ENCODE results near the gene IPP.
"Not testable (repeated sequence)": the region's sequence is repeated elsewhere in the genome, so short reads cannot be mapped to it uniquely, and the experiment has no call there.

The IPP gene

GRCh38 chr1:45739137-45739536, 11.3 kb downstream of the IPP start:
- DNase-seq: no peak

DNA sequence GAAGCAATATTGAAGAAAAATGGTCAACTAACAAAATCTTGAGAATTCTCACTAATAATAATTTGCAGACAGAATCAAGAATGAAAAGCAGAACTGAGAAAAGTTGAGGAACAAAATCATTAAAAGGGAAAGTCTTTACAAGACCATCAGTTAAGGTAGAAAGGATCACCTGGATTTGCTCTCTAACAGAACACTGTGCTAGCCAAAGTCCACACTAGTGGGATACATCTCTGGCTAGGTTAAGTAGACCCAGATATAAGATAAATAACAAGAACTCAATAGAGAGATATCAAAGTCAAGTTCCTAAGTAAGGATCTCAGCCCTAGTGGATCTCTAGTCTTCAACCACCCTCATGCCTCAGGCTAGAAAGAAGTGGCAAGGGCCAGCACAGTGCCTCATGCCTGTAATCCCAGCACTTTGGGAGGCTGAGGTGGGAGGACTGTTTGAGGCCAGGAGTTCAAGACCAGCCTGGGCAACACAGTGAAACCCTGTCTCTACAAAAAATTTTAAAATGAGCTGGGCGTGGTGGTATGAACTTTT, 19.6 kb downstream of the IPP start:
- DNase-seq: no peak

GRCh38 chr1:45730075-45730779, 20.2 kb downstream of the IPP start:
- DNase-seq: no peak

DNA sequence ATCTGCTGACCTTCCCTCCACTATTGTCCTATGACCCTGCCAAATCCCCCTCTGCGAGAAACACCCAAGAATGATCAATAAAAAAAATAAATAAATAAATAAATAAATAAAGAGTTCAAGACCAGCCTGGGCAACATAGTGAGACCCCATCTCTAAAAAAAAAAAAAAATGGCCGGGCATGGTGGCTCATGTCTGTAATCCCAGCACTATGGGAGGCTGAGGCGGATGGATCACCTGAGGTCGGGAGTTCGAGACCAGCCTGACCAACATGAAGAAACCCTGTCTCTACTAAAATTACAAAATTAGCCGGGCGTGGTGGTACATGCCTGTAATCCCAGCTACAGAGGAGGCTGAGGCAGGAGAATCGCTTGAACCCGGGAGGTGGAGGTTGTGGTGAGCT, 24.4 kb downstream of the IPP start:
- not testable (repeated sequence) for DNase-seq

GRCh38 chr1:45723248-45723930, 27.1 kb downstream of the IPP start:
- no peak for DNase-seq

GRCh38 chr1:45722809-45723208, 27.6 kb downstream of the IPP start:
- no peak for DNase-seq

GRCh38 chr1:45721207-45721606, 29.2 kb downstream of the IPP start:
- no peak for DNase-seq

DNA sequence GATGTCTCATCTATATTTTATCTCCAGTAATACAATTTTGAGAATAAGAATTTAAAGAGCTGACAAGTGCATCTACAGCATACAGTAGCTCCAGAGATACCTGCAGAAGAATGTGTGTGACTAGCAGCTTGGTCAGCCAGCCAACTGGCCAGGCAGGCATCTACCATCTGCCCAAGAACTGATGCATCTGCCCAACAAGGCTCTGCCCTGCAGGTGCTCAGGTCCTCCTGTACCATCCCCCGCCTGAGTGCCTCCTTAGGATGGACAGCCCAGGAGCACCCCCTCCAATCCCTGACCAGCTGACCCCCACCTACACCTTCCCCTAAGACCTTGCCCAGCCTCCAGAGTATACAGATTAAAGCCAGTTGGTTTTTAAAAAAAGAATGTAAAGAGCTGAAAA, 32.2 kb downstream of the IPP start:
- no peak for DNase-seq

DNA sequence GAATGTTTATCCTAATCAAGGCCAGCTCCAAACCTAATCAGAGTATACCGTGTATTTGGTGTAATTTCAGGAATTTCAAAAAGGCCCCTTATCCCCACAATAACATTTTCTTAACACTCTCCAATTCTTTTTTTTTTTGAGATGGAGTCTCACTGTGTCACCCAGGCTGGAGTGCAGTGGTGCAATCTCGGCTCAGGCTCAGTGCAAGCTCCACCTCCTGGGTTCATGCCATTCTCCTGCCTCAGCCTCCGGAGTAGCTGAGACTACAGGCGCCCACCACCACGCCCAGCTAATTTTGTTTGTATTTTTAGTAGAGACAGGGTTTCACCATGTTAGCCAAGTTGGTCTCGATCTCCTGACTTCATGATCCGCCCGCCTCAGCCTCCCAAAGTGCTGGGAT, 33.1 kb downstream of the IPP start:
- DNase-seq: not testable (repeated sequence)

DNA sequence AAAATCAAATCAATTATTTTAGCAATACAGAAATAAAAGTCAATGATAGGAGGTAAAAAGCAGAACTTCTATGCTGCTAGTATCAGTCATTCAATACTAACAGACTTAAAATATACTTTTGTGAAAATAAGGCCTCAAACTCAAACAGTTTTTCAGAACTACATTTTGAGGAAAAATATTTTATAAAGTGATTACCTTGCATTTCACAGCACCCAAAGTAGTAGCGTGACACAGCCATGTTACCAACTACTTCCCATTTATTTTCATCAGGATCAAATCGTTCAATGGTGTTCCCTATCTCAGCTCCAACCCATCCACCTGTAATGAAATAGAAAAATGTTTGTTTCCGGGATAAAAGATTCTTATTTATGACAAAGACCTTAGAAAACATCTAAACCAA, 33.8 kb downstream of the IPP start:
- no peak for DNase-seq

DNA sequence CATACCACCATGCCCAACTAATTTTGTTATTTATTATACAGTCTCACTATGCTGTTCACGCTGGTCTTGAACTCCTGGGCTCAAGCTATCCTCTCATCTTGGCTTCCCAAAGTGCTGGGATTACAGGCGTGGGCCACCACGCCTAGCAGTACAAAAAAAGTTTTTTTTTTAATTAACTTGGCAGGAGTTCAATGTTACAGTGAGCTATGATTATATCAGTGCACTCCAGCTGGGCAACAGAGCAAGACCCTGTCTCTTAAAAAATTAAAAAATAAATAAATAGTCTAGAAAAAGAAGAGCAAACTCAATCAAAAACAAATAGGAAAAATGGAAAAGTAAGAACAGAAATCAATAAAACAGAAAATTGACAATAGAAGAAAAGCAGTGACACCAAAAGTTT, 36.7 kb downstream of the IPP start:
- no peak for DNase-seq

DNA sequence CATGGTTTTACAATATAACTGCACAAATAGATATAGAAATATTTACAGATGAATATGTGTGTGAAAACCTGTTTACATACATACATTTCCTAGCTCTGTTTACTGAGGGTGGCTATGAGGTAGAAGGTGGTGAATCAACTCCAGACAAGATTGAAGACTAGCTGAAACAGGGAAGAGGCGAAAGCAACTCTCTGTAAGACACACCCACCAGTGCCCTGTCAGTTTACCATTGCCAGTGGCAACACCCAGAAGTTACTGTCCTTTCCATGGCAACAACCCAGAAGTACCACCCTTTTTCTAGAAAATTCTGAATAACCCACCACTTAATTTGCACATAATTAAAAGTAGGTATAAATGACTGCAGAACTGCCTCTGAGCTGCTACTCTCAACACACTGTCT, 45.8 kb downstream of the IPP start:
- no peak for DNase-seq

DNA sequence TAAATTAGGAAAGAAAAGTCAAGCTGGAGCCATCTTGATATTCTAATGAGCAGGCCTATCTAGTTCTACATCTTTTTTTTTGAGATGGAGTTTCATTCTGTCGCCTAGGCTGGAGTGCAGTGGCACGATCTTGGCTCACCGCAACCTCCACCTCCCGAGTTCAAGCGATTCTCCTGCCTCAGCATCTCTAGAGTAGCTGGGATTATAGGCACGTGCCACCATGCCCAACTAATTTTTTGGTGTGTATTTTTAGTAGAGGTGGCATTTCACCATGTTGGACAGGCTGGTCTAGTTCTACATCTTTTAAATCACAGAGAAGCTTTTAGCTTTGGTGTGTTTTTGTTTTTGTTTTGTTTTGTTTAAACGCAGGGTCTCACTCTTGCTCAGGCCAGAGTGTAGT, 55.6 kb downstream of the IPP start:
- no peak for DNase-seq

DNA sequence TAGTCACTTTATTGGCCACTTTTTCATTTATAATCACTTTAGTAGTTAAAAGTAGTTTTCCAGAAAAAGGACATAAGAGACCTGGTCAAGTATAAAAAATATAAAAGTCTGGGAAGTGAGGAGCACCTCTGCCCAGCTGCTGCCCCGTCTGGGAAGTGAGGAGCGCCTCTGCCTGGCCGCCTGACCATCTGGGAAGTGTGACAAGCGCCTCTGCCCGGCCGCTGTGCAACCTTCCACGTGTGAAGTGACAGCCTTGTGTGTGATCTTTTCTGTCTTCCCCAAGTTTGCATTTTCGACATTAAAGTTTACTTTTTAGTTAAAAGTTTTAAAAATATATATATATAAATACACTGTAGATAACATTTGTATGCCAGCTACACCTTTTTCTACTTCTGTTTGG, 56.6 kb downstream of the IPP start:
- DNase-seq: not testable (repeated sequence)

GRCh38 chr1:45687754-45688740, 62.4 kb downstream of the IPP start, which contains the start of gene TMEM69:
TMEM69 (plus strand) TSS chr1:45688181; CDS start chr1:45691069, 2,888 bp downstream.
- peak; percentile 93 for DNase-seq

- DNase-seq: peak; percentile 100
These were observed 63.3 kb downstream of the IPP start for GRCh38 chr1:45687014-45687753.

GRCh38 chr1:45686288-45687013, 64.0 kb downstream of the IPP start, which contains the start of gene GPBP1L1:
GPBP1L1 (minus strand) TSS chr1:45686533; CDS start chr1:45659087, 27,446 bp downstream.
- peak; percentile 98 for DNase-seq

DNA sequence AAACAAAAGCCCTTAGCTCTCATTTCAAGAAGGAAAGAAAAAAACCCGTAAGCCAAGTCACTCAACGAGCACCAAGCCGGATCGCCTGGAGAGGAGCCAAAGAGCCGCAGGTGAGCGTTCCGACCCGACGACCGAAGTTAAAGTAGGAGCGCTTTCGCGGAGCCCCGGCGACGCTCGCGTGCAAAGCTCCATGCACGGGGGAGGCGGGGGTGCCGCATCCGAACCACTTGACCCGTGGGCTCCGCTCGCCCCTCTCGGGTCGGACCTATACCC, 64.5 kb downstream of the IPP start:
- DNase-seq: peak; percentile 50

- no peak for DNase-seq
These were observed 65.0 kb downstream of the IPP start for GRCh38 chr1:45685308-45686014.

DNA sequence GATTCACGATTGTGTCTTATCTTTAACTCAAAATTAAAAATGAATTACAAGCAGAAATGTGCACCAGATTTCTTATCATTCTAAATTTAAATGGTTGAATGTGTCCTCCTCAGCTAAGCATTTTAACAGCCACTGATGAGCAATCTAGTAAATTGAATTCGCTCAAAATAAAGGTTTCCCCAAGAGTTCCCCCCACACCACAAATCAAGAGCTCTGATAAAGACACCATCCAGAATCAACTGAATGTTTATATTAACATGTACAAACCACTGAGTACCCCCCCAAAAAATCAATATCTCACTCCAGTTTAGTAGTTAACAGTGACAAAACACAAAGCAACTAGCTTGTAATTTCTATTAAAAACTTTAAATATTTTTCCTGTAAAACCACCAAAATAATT, 66.1 kb downstream of the IPP start:
- no peak for DNase-seq

GRCh38 chr1:45682942-45683341, 67.5 kb downstream of the IPP start:
- DNase-seq: no peak

Measured in NCI-H774 (cell line).